PC-9 (cell line): ENCODE results near the gene PCDH9. TPM values are rescaled to one million over a fixed set of nuclear protein-coding genes. Genes with fewer than 3 reads are reported as not detected.
A peak's percentile ranks its signal among the peaks of the same experiment; 100 is the strongest.

Experiments
- BruUV-seq: library from RNA; stranded (reverse); fragments of 400-500 nt; replicated peaks from 2 replicates; lab custom pipeline; 2021; lab: Mats Ljungman, UMichigan
- CTCF ChIA-PET: fragments of 300-600 bp; sonication (Branson Sonifier 250); formaldehyde crosslinking; loops from one replicate; lab custom pipeline; 2022; ENCODE audit warnings: antibody characterized with exemption; lab: Charles Lee
- POLR2A ChIA-PET: fragments of 300-600 bp; sonication (Branson Sonifier 250); formaldehyde crosslinking; loops from one replicate; lab custom pipeline; 2022; ENCODE audit warnings: antibody characterized with exemption; ENCODE audit not compliant: unreplicated experiment; lab: Charles Lee
- DNase-seq, 2 experiments: peaks; one replicate each; pipeline versions ENCODE4 v3.0.0 to v3.0.0-alpha.2; 2015 to 2022; ENCODE audit warnings: mixed read lengths in 1 of 2
- H2AFZ ChIP-seq: fragments of 200-600 bp; sonication (generic); 2 replicates; pipeline ENCODE4 v1.8.1; 2017; ENCODE audit warnings: antibody characterized with exemption
- H3F3A ChIP-seq: fragments of 200-600 bp; sonication (generic); 2 replicates; pipeline ENCODE4 v1.8.1; 2017; ENCODE audit warnings: antibody characterized with exemption, mild to moderate bottlenecking, low read depth; ENCODE audit not compliant: insufficient read depth
- H3K27ac ChIP-seq: fragments of 200-600 bp; sonication (generic); 2 replicates; pipeline ENCODE4 v1.6.1; 2016; ENCODE audit warnings: mixed run types
- H3K27me3 ChIP-seq: fragments of 200-600 bp; sonication (generic); 2 replicates; pipeline ENCODE4 v1.6.1; 2016; ENCODE audit warnings: low read depth, mixed run types; ENCODE audit not compliant: insufficient read depth
- H3K36me3 ChIP-seq: fragments of 200-600 bp; sonication (generic); 2 replicates; pipeline ENCODE4 v1.6.1; 2016; ENCODE audit warnings: low read depth, mixed run types
- H3K4me1 ChIP-seq: fragments of 200-600 bp; sonication (generic); replicated peaks from 2 replicates; pipeline ENCODE4 v1.6.1; 2016; ENCODE audit warnings: mixed run types; ENCODE audit not compliant: insufficient read depth
- H3K4me2 ChIP-seq: fragments of 200-600 bp; sonication (generic); 2 replicates; pipeline ENCODE4 v1.6.1; 2017; ENCODE audit warnings: mixed run types
- H3K4me3 ChIP-seq: fragments of 200-600 bp; sonication (generic); 2 replicates; pipeline ENCODE4 v1.6.1; 2016; ENCODE audit warnings: mixed run types
- H3K79me2 ChIP-seq: fragments of 200-600 bp; sonication (generic); 2 replicates; pipeline ENCODE4 v1.6.1; 2017; ENCODE audit warnings: low read depth, mixed run types
- H3K9me2 ChIP-seq: fragments of 200-600 bp; sonication (generic); 2 replicates; pipeline ENCODE4 v1.8.1; 2017; ENCODE audit warnings: mild to moderate bottlenecking; ENCODE audit not compliant: insufficient read depth
- H3K9me3 ChIP-seq: fragments of 200-600 bp; sonication (generic); 2 replicates; pipeline ENCODE4 v1.8.1; 2016; ENCODE audit warnings: low read depth; ENCODE audit not compliant: insufficient read depth
- H4K20me1 ChIP-seq: fragments of 200-600 bp; sonication (generic); 2 replicates; pipeline ENCODE4 v1.8.1; 2017; ENCODE audit not compliant: insufficient read depth
- CTCF ChIP-seq: fragments of 200-600 bp; sonication (generic); conservative IDR thresholded peaks from 2 replicates; pipeline ENCODE4 v1.6.1; 2017; ENCODE audit warnings: mixed run types, antibody characterized with exemption, mild to moderate bottlenecking, moderate library complexity
- EZH2 ChIP-seq: fragments of 200-600 bp; sonication (generic); IDR thresholded peaks from 2 replicates; pipeline ENCODE4 v1.8.0; 2017; ENCODE audit warnings: antibody characterized with exemption, low read depth
- intact Hi-C: fragments of 100-400 bp; cut with micrococcal nuclease; formaldehyde crosslinking; loops from one replicate; pipeline ENCODE4 v1.10.0; 2022; ENCODE audit not compliant: unreplicated experiment
- total RNA-seq: library from RNA; stranded (reverse); gene quantifications from 2 replicates; pipeline ENCODE4 v1.2.3, GENCODE V29; 2021

The PCDH9 gene
- total RNA-seq, 1 experiment from 2014 or later: 0.37 TPM

- H3K27me3 ChIP-seq: no peaks in the 10 kb centered on the region
- no peaks in the 10 kb centered on the region for H4K20me1 ChIP-seq
- H3K79me2 ChIP-seq: no peaks in the 10 kb centered on the region
- H3K4me3 ChIP-seq: no peak overlapping the region
- no peak overlapping the region for H2AFZ ChIP-seq
- CTCF ChIA-PET: no interaction called here
- no peaks in the 10 kb centered on the region for H3K36me3 ChIP-seq
- no peak overlapping the region for H3K27ac ChIP-seq
- H3K4me1 ChIP-seq: no peaks in the 10 kb centered on the region
- no peaks in the 10 kb centered on the region for H3F3A ChIP-seq
- 0 out of 2 replicates have a peak, but pooled peaks cover 3% of the 10 kb centered on the region for H3K9me3 ChIP-seq
- no peak for DNase-seq
- POLR2A ChIA-PET: no interaction called here
- no peak for TF ChIP-seq CTCF
- no peak for TF ChIP-seq EZH2
- no peaks in the 10 kb centered on the region; the same call in 1 of the 2 replicates for H3K9me2 ChIP-seq
- no peak overlapping the region for H3K4me2 ChIP-seq
- BruUV-seq: no TSS peak
- intact Hi-C loops: no loop called here
These were observed 644.4 kb downstream of the PCDH9 start for GRCh38 chr13:66585669-66586203.

- Histone ChIP-seq H3K4me3 (no peak overlapping the region), H3K27me3 (no peaks in the 10 kb centered on the region), H3K27ac (no peak overlapping the region), H3K36me3 (no peaks in the 10 kb centered on the region), H4K20me1 (no peaks in the 10 kb centered on the region), H3F3A (no peaks in the 10 kb centered on the region), H3K79me2 (no peaks in the 10 kb centered on the region), H2AFZ (no peak overlapping the region), H3K4me1 (no peaks in the 10 kb centered on the region), H3K9me3 (0 out of 2 replicates have a peak, but pooled peaks cover 3% of the 10 kb centered on the region), H3K4me2 (no peak overlapping the region), H3K9me2 (no peaks in the 10 kb centered on the region; the same call in 1 of the 2 replicates)
- ChIA-PET CTCF (no interaction called here), POLR2A (no interaction called here)
- TF ChIP-seq EZH2 (no peak), CTCF (no peak)
- intact Hi-C loops: no loop called here
- BruUV-seq: no TSS peak
- DNase-seq: no peak
These were observed 648.5 kb downstream of the PCDH9 start for GRCh38 chr13:66581675-66582074.

- intact Hi-C loops: no loop called here
- CTCF ChIA-PET: no interaction called here
These were observed 651.8 kb downstream of the PCDH9 start for GRCh38 chr13:66578305-66578704.

More at GRCh38 chr13:66578305-66578704, 651.8 kb downstream of the PCDH9 start:
- Histone ChIP-seq H3K4me3 (no peak overlapping the region), H3F3A (no peaks in the 10 kb centered on the region), H4K20me1 (no peaks in the 10 kb centered on the region), H3K79me2 (no peaks in the 10 kb centered on the region), H3K4me1 (no peaks in the 10 kb centered on the region), H2AFZ (0 out of 2 replicates have a peak overlapping the region, but pooled peaks have one; percentile 52), H3K36me3 (no peaks in the 10 kb centered on the region), H3K9me2 (no peaks in the 10 kb centered on the region; the same call in 1 of the 2 replicates), H3K9me3 (no peaks in the 10 kb centered on the region), H3K27me3 (no peaks in the 10 kb centered on the region), H3K27ac (no peak overlapping the region), H3K4me2 (no peak overlapping the region)
- DNase-seq: no peak
- POLR2A ChIA-PET: no interaction called here
- no peak for TF ChIP-seq EZH2
- TF ChIP-seq CTCF: no peak
- no TSS peak for BruUV-seq
